Islet of Langerhans (tissue), 1 donor: ENCODE data around the gene FFAR3.
"Not testable (repeated sequence)": the region's sequence is repeated elsewhere in the genome, so short reads cannot be mapped to it uniquely, and the experiment has no call there.

Source experiments
- FAIRE-seq: peaks from one replicate; lab custom pipeline; 2011; peaks lifted over from hg19 to GRCh38; lab: Jason Lieb, UNC

FFAR3 gene

DNA sequence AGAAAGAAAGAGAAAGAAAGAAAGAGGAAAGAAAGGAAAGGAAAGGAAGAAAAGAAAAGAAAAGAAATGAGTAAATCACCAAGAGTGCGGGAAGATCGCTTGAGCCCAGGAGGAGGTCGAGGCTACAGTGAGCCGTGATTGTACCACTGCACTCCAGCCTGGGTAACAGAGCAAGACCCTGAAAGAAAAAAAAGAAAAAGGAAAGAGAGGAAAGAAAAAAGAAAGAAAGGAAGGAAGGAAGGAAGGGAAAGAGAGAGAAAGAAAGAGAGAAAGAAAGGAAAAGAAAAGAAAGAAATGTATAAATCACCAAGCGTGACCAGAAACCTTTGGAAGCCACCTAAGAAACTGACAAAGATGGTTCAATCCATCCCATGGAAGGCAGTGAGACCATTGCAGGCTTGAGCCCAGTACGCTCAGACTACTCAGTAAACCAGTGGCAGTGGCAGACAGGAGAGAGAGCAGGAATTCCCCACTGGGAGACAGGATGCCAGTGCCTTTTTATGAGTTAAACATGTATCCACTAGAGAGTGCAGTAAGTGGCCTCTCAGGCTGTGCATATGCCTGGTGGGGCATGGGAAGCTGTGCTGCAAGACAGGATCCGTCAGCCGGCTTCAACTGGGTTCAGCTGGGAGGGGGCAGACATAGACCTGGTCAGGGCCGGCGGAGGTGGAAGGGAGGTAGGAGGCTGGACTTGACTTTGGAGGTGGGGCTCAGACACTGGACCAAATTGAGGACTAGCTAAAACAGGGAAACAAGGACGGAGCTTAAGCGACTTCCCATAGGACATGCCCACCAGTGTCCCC, 17.4 kb downstream of the FFAR3 start:
- FAIRE-seq, result no peak

DNA sequence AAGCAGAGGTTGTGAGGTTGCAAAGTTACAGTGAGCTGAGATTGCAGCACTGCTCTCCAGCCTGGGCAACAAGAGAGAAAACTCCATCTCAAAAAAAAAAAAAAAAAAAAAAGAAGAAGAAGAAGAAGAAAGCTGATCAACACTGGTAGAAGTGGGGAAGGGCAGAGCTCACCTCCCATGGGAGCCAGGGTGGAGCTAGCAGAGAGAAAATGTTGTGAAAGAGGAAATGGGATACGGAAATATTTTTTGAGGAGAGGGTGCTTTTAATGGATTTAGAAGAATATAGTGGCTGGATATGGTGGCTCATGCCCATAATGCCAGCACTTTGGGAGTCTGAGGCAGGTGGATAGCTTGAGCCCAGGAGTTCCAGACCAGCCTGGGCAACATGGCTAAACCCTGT, 19.4 kb downstream of the FFAR3 start:
- no peak for FAIRE-seq

DNA sequence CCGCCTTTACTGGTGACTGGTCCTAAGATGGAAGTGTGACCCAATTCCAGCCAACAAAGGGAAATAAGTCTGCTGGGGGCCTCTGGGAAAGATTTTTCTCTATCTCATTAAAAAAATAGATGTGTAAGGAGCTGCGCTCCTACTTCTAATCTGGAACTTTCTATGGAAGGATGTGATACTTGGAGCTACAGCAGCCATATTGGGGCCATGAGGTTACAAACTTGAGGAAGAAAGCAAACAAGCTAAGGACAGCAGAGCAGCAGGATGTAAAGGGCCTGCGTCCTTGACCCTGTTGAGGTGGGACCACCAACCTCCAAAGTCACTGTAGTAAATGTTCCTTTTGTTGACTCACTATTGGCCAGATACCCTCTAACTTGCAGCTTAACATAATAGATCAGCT, 20.1 kb downstream of the FFAR3 start:
- no peak for FAIRE-seq

DNA sequence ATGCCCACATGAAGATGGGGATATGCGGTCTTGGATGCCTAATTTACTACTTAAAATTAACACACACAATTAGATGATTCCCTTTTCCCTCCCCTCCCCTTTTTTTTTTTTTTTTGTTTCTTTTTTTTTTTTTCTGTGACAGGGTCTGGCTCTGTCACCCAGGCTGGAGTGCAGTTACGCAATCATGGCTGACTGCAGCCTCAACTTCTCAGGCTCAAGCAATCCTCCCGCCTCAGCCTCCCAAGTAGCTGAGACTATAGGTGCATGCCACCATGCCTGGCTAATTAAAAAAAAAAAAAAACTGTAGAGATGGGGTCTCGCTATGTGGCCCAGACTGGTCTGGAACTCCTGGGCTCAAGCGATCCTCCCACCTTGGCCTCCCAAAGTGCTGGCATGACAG, 21.3 kb downstream of the FFAR3 start:
- not testable (repeated sequence) for FAIRE-seq

DNA sequence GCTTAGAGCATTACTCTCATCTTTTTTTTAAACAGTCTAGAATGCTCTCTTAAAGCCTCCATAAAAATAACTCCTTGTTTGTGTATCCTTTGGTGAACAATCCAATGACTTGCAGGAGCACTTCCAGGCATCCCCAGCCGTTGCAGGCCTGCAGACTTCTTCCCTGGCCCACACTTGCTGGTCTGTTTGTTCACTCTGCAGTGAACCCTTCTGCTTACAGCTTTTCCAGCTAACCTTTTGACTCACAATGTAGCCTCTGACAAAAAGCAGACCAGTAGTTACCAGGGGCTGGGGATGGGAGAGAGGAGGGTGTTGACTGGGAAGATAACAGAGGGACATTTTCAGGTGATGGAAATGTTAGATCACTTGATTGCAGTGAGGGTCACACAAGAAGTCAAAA, 21.7 kb downstream of the FFAR3 start:
- no peak for FAIRE-seq

DNA sequence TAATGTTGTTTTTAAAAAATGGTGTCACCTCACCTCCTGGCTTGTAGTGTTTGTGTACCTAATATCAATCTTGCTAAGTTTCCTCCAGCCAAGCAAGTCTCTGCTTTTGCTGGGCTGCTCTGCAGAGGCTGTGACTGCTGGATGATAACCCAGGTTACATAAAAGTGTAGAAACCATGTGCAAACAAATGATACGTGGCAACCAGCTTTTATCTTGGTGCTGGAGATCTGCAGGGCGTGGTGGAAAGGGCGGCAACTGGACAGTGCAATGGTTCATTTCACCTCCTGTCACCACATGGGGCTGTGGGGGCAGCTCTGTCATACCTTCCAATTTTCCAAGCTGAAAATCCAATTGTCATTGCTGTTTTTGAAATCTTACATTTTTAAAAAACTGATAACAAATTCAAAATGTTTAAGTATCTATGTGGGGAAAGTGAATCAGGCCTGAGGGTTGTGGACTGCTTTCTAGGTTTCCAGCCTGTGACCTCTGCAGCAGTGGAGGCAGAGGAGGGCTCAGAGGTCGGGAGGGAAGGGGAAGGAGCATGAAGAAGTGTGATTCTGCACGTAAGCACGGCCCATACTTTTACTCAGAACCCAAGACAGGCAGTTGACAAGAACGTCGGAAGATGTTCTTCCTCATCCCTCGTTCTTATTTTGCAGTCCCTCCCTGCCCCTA, 22.3 kb downstream of the FFAR3 start:
- FAIRE-seq, result peak; percentile 89

DNA sequence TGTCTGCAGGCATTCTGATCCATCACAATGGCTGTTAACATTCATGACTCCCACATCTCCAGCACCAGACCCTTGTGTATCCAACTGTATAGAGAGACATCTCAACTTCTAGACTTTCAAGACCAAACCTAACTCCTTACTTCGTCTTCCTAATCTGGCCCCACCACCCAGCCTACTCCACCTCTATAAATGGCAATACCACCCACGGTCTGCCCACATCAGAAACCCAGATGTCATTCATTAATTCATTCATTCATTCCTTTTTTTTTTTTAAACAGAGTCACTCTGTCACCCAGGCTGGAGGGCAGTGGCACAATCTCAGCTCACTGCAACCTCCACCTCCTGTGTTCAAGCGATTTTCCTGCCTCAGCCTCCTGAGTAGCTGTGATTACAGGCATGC, 23.1 kb downstream of the FFAR3 start:
- FAIRE-seq, result no peak

DNA sequence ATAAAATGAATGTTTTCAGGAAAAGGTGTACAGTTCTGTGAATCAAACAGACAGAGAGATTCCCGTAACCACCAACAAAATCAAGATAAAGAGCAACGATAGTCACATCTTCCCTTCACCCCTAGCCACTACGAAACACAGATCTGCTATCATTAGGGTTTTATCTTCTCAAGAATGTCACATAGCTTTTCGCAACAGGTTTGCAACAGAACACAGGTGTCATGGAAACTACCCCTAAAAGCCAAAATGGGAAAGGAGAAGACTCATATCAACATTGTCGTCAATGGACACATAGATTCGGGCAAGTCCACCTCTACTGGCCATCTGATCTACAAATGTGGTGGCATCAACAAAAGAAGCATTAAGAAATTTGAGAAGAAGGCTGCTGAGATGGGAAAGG, 23.7 kb downstream of the FFAR3 start:
- no peak for FAIRE-seq

DNA sequence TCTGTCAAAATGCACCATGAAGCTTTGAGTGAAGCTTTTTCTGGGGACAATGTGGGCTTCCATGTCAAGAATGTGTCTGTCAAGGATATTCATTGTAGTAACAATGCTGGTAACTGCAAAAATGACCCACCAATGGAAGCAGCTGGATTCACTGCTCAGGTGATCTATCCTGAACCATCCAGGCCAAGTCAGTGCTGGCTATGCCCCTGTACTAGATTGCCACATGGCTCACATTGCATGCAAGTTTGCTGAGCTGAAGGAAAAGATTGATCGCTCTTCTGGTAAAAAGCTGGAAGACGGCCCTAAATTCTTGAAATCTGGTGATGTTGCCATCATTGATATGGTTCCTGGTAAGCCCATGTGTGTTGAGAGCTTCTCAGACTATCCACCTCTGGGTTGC, 25.3 kb downstream of the FFAR3 start:
- no peak for FAIRE-seq

DNA sequence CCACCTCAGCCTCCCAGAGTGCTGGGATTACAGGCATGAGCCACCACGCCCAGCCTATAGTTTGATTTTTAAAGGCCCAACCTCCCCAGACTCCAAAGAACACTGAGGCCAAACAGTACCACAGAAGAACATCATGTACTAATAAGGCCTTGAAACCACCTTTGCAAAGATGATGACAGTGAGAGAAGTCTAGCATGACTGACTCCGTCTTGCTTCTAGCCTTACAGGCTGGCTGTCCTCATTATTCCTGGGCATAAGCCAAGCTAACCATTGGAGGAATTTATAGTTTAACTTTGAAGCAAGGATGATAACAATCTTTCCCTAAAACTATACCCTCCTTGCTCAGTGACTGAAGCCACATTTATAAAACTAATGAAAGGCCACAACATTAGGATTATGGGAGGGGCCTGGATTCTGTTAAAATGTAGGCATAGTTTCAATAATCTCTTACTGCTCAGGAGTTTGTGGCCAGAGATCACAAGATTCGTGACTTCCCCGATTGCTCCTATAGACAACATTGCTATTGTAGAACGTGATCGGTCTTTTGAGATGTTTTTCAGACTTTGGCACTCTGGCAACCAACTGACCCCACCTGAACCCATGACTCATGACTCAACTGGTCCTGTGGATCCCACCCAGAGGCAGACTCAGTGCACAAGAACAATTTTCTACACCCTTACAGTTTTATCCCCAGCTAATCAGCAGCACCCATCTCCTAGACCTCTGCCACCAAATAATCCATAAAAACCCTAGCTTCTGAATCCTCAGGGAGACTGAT, 30.2 kb downstream of the FFAR3 start:
- no peak for FAIRE-seq

DNA sequence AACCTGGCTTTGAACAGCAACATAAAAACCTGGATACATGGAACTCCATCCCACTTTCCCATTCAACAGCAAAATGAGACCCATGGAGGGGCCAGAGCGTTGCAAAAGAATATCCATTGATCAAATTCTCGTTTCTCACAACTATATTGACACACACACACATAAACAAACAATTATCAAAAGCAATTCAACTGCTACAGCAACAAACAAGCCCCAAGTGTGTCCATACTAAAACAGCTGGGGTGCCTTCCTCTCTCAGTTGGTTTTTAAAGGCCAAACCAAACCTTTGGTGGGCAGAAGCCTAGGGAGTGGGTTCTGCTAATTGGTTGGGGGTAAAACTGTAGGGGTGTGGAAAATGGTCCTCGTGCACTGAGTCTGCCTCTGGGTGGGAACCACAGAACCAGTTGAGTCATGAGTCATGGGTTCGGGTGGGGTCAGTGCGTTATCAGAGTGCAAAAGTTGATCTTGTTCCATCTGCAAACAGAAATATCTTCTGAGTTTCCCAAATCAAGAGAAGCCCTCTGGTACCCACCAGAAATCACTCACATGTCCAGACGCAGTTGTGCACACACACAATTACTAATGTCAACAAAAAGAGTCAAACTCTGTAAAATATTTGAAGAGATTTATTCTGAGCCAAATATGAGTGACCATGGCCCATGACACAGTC, 31.1 kb downstream of the FFAR3 start:
- no peak for FAIRE-seq

DNA sequence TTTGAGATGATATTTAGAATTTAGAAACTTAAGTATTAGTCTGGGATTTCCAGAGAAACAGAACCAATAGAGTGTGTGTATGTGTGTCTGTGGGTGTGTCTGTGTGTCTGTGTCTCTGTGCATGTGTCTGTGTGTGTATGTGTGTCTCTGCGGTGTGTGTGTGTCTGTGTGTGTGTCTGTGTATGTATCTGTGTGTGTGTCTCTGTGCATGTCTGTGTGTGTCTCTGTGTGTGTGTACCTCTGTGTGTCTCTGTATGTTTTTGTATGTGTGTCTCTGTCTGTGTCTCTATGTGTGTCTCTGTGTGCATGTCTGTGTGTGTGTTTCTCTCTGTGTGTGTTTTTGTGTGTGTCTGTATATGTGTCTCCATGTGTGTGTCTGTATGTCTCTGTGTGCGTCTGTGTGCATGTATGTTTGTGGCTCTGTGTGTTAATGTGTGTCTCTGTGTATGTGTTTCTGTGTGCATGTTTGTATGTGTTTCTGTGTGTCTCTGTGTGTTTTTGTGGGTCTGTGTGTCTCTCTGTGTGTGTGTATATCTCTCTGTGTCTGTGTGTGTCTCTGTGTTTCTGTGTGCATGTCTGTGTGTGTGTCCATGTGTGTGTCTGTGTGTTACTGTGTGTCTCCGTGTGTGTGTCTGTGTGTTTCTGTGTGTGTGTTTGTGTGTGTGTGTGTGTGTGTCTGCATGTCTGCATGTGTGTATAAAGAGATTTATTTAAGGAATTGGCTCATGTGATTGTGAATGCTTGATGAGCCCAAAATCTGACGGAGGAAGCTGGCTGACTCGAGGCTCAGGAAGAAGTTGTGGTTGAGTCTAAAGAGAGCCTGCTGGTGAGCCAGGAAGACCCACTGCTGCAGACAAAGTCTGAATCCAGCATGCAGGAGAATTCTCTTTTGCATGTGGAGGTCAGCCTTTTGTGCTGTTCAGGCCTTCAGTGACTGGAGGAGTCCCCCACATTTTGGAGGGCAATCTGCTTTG, 34.8 kb downstream of the FFAR3 start:
- no peak for FAIRE-seq

DNA sequence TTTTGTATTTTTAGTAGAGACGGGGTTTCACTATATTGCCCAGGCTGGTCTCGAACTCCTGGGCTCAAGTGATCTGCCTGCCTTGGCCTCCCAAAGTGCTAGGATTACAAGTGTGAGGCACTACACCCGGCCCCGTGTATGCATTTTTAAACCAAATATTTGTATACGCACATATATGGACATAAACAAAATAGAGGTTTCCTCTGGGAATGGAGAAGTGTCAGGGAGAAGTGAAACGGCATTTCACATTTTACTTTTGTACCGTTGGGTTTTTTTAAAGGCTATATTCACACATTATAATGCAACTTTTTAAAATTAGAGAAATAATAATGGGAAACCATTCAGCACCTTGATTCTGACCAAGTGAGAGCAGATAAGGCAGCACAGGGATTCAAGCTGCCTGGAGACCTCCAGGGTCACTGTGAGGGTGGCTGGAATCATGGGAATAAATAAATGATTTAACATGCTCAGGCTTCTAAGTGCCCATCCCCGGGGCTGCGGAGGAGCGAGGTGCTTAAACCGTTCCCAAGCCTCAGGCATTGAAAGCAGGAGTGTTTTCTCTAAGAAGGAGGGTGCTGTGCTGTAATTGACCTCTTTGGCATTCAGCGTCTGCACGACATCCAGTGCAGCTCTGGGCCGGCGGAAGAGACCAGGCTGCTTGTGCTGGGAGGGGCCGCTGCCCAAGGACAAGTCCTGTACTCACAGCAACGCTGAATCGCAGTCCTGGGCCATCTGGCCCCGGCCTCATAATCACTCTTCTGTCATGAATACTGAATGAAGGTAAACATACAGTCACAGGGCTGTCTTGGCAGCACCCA, 37.3 kb downstream of the FFAR3 start:
- peak; percentile 71 for FAIRE-seq

DNA sequence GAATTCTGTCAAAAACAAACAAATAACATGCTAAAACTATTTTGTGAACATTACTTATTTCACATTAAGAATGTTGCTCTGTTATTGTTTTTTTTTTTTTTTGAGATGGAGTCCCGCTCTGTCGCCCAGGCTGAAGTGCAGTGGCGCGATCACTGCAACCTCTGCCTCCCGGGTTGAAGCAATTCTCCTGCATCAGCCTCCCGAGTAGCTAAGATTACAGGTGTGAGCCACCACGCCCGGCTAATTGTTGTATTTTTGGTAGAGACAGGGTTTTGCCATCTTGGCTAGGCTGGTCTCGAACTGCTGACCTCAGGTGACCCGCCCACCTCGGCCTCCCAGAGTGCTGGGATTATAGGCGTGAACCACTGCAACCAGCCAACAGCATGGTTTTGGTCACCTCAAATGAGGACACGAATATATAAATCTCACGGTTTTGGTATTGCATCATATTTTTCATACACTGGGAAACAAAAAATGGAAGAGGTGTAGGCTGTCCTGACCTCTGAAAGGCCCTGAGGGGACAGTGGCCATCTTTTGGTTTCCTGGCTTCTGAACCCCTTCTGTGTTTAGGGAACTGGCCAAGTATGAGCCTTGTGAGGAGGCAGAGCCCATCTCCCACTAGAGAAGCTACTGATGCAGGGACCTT, 38.1 kb downstream of the FFAR3 start:
- no peak for FAIRE-seq

DNA sequence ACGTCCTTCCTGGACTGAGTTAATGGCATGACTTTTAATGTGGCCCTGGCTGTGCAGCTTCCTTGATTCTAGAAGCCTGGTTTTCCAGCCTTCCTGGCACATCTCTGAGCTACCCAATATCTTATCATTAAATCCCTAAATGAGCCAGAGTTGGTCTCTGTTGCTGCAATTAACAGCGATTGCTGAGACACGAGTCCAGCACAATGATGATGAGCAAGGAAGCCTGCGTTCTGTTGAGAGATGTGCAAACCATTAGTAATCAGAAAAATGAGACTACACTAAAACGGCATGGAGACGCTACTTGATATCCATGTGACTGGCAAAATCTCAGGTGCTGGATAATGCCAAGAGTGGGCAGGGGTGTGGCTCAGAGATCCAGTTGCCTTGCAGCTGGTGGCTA, 38.8 kb downstream of the FFAR3 start:
- FAIRE-seq, result no peak

DNA sequence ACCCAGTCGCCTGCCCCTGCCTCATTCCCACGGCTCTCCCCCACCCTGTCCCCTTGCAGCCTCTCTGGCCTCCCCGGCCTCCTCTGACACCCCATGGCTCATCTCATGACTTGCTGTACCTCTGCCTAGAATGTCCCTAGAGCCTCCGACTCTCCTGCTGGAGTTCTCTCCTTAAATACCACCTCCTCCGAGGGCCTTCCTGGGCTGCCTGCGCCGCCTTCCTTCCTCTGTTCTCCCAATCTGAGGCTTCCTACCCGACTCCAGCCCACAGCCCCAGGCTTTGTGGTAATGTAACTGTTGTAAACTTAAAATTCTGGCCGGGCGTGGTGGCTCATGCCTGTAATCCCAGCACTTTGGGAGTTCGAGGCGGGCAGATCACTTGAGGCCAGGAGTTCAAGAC, 40.3 kb downstream of the FFAR3 start:
- FAIRE-seq, result no peak

DNA sequence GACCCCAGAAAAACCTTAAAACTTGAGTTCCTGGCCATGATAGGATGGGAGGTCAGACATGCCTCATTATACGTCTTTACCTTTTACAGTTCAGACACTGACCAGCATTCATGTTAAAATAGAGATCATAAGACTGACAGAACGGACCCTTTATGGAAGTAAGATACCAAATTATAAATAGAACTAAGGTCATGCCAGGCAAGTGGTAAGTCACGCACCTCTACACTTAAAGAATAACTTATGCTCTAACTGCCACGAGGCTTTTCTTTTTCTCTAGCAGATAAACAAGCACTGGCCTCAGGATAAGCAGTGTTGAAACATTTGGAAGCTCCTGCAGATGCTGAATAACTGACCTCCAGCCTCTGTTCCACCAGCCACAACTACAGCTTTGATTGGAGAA, 41.0 kb downstream of the FFAR3 start:
- no peak for FAIRE-seq

DNA sequence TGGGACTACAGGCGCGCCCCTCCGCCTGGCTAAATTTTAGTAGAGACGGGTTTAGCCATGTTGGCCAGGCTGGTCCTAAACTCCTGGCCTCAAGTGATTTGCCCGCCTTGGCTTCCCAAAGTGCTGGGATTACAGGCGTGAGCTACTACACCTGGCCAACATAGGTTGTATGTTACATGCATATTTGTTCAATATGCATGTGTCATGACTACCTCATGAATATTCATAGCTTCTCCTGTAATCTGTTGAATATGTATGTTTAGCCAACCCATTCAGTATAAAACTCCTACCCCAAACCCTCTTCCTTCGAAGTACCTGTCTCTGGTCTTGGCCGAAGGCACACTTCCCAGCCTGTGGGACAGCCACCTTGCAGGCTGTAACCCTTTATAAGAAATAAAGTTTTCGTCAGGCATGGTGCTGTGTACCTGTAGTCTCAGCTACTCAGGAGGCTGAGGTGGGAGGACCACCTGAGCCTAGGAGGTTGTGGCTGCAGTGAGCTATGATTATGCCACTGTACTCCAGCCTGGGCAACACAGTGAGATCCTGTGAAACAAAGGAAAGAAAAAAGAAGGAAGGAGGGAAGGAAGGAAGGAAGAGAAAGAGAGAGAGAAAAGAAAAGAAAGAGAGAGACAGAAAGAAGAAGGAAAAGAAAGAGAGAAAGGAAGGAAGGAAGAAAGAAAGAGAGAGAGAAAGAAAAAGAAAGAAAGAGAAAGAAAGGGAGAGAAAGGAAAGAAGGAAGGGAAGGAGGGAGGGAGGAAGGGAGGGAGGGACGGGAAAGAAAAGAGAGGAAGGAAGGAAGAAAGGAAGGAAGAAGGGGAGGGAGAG, 41.9 kb downstream of the FFAR3 start:
- FAIRE-seq, result no peak

DNA sequence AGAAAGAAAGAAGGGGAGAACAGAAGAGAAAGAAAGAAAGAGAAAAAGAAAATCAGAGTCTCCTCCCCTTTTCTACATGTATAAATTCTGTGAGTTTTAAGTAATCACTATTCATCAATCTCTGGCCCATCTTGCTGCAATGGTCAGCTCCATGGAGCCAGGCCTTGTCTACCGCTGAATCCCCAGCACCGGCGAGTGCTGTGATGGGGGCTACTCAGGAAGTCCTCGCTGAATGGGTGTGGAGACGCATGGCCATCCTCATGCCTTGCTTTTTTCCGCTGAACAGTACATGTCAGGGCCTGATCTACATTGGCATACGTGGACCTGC, 42.5 kb downstream of the FFAR3 start:
- FAIRE-seq, result no peak
